HCT116 (cell line): ENCODE measurements around the gene KCNH2. TPM values are rescaled to one million over a fixed set of nuclear protein-coding genes. Genes with fewer than 3 reads are reported as not detected.

Source experiments
- ATAC-seq: fragments of 200-7000 bp; cut with Tn5 transposase; 2 replicates; pipeline ENCODE4 v1.9.1; 2020; ENCODE audit warnings: mild to moderate bottlenecking, moderate library complexity
- BruUV-seq: library from RNA; stranded (reverse); fragments of 400-500 nt; replicated peaks from 2 replicates; lab custom pipeline; 2021; lab: Mats Ljungman, UMichigan
- CTCF ChIA-PET: fragments of 300-600 bp; sonication (Branson Sonifier 250); formaldehyde crosslinking; loops from one replicate; lab custom pipeline; 2021; ENCODE audit warnings: antibody characterized with exemption; lab: Charles Lee
- POLR2A ChIA-PET: fragments of 300-600, 350-600 bp; sonication (Branson Sonifier 250); formaldehyde crosslinking; loops from one replicate; lab custom pipeline; 2021; ENCODE audit warnings: antibody characterized with exemption; lab: Charles Lee
- RAD21 ChIA-PET, 2 experiments: fragments of 300-600 bp; sonication (Branson Sonifier 250); formaldehyde crosslinking; loops; one replicate each; lab custom pipeline; 2023; ENCODE audit warnings: low total read pairs in 2 of 2; ENCODE audit not compliant: uncharacterized antibody in 2 of 2, unreplicated experiment in 2 of 2, low non-redundant PET in 1 of 2; lab: Charles Lee
- DNase-seq: peaks from one replicate; pipeline ENCODE4 v3.0.0-alpha.2; 2010; ENCODE audit warnings: low read depth, low spot score
- H2AFZ ChIP-seq: fragments of 200-600 bp; shearing (Covaris generic), sonication (generic); 2 replicates; pipeline ENCODE4 v1.6.1; 2017; ENCODE audit warnings: low read depth, mixed run types, mixed read lengths, antibody characterized with exemption, low read length; ENCODE audit not compliant: poor library complexity, severe bottlenecking
- H3K27ac ChIP-seq: 2 replicates; pipeline ENCODE4 v1.5.1; 2012; ENCODE audit warnings: low read depth, low read length
- H3K27me3 ChIP-seq: fragments of 200-600 bp; sonication (generic); 2 replicates; pipeline ENCODE4 v1.6.1; 2016; ENCODE audit warnings: mixed run types, low read length, mixed read lengths; ENCODE audit not compliant: insufficient read depth
- H3K36me3 ChIP-seq, 2 experiments: fragments of 200-500 bp in 1 of 2; fragments of 200-600 bp in 1 of 2; sonication (Bioruptor generic) in 1 of 2; sonication (generic) in 1 of 2; 2 replicates each; pipeline versions ENCODE4 v1.5.1 to v1.6.1; 2014 to 2016; ENCODE audit warnings: low read length in 2 of 2, inconsistent platforms in 1 of 2, mixed read lengths in 1 of 2, mixed run types in 1 of 2; ENCODE audit not compliant: insufficient read depth in 2 of 2, control insufficient read depth in 1 of 2
- H3K4me1 ChIP-seq, 2 experiments: fragments of 200-600 bp in 1 of 2; sonication (generic) in 1 of 2; 2 replicates each; pipeline versions ENCODE4 v1.5.1 to v1.6.1; 2012 to 2017; ENCODE audit warnings: low read length in 2 of 2, inconsistent platforms in 1 of 2, mild to moderate bottlenecking in 1 of 2, mixed read lengths in 1 of 2, mixed run types in 1 of 2, moderate library complexity in 1 of 2; ENCODE audit not compliant: insufficient read depth in 2 of 2, control insufficient read depth in 1 of 2
- H3K4me2 ChIP-seq: fragments of 200-600 bp; sonication (generic); 2 replicates; pipeline ENCODE4 v1.6.1; 2017; ENCODE audit warnings: mixed run types, low read length, mixed read lengths
- H3K4me3 ChIP-seq, 2 experiments: fragments of 200-600 bp in 1 of 2; sonication (generic) in 1 of 2; replicated peaks in 1 of 2; 2 replicates each; pipeline ENCODE4 v1.5.1; 2011 to 2016; ENCODE audit warnings: low read length in 2 of 2, control low read depth in 1 of 2, low read depth in 1 of 2, mild to moderate bottlenecking in 1 of 2, mixed read lengths in 1 of 2, mixed run types in 1 of 2
- H3K79me2 ChIP-seq: fragments of 200-600 bp; sonication (generic); 2 replicates; pipeline ENCODE4 v1.6.1; 2017; ENCODE audit warnings: mild to moderate bottlenecking, mixed run types, low read length, moderate library complexity, mixed read lengths; ENCODE audit not compliant: insufficient read depth
- H3K9ac ChIP-seq: fragments of 200-600 bp; sonication (generic); 2 replicates; pipeline ENCODE4 v1.6.1; 2016; ENCODE audit warnings: low read length, mixed read lengths
- H3K9me2 ChIP-seq: fragments of 200-600 bp; sonication (generic), shearing (Covaris generic); 2 replicates; pipeline ENCODE4 v1.6.1; 2017; ENCODE audit warnings: mixed run types, mild to moderate bottlenecking, moderate library complexity; ENCODE audit not compliant: insufficient read depth
- H3K9me3 ChIP-seq, 2 experiments: fragments of 200-500 bp in 1 of 2; fragments of 200-600 bp in 1 of 2; sonication (Bioruptor generic) in 1 of 2; sonication (generic) in 1 of 2; 2 replicates each; pipeline ENCODE4 v1.6.1; 2014 to 2017; ENCODE audit warnings: low read length in 2 of 2, mixed read lengths in 2 of 2, inconsistent platforms in 1 of 2, low read depth in 1 of 2, mild to moderate bottlenecking in 1 of 2, mixed run types in 1 of 2, moderate library complexity in 1 of 2; ENCODE audit not compliant: control insufficient read depth in 1 of 2, insufficient read depth in 1 of 2
- H4K20me1 ChIP-seq: fragments of 200-600 bp; sonication (generic), shearing (Covaris generic); 2 replicates; pipeline ENCODE4 v1.6.1; 2017; ENCODE audit warnings: mixed run types, mild to moderate bottlenecking, moderate library complexity; ENCODE audit not compliant: insufficient read depth
- CBX3 ChIP-seq: IDR thresholded peaks from 2 replicates; pipeline ENCODE4 v1.6.1; 2012; ENCODE audit warnings: low read depth
- EZH2phosphoT487 ChIP-seq: fragments of 200-600 bp; IDR thresholded peaks from 2 replicates; pipeline ENCODE4 v1.6.1; 2018; ENCODE audit warnings: antibody characterized with exemption, borderline replicate concordance
- FOSL1 ChIP-seq: IDR thresholded peaks from 2 replicates; pipeline ENCODE4 v1.6.1; 2012; ENCODE audit warnings: low read depth
- JUND ChIP-seq: IDR thresholded peaks from 2 replicates; pipeline ENCODE4 v1.6.1; 2012
- POLR2A ChIP-seq: IDR thresholded peaks from 2 replicates; pipeline ENCODE4 v1.7.0; 2011; ENCODE audit warnings: borderline replicate concordance; ENCODE audit not compliant: insufficient read depth, insufficient read length; ENCODE audit errors: extremely low read depth
- POLR2AphosphoS5 ChIP-seq: IDR thresholded peaks from 2 replicates; pipeline ENCODE4 v1.6.1; 2011; ENCODE audit warnings: mild to moderate bottlenecking, low read depth, low read length, moderate library complexity
- RAD21 ChIP-seq: IDR thresholded peaks from 2 replicates; pipeline ENCODE4 v1.6.1; 2012; ENCODE audit warnings: low read depth, mild to moderate bottlenecking
- SP1 ChIP-seq: IDR thresholded peaks from 2 replicates; pipeline ENCODE4 v1.6.1; 2012; ENCODE audit warnings: low read depth
- intact Hi-C: fragments of 100-400 bp; cut with micrococcal nuclease; formaldehyde crosslinking; loops from 2 replicates; pipeline ENCODE4 v1.10.0; 2022
- total RNA-seq: library from RNA; stranded (reverse); gene quantifications from one replicate; pipeline ENCODE4 v1.2.1, GENCODE V29; 2021; ENCODE audit not compliant: unreplicated experiment
- TF ChIP-seq, protein P1 (sequence below): IDR thresholded peaks from 2 replicates; pipeline ENCODE4 v1.6.1; 2012
- TF ChIP-seq, protein P2 (sequence below): IDR thresholded peaks from 2 replicates; pipeline ENCODE4 v1.6.1; 2011; ENCODE audit warnings: mild to moderate bottlenecking, low read length, moderate library complexity; ENCODE audit not compliant: insufficient replicate concordance; ENCODE audit errors: extremely low read depth
- TF ChIP-seq, protein P3 (sequence below), 3 experiments: fragments of 200-600 bp in 1 of 3; sonication (generic) in 1 of 3; IDR thresholded peaks in 2 of 3; conservative IDR thresholded peaks in 1 of 3; 2 replicates each; pipeline ENCODE4 v1.5.1; 2012 to 2017; ENCODE audit warnings: low read depth in 2 of 3, low read length in 2 of 3, antibody characterized with exemption in 1 of 3, borderline replicate concordance in 1 of 3, control low read depth in 1 of 3, mild to moderate bottlenecking in 1 of 3, mixed read lengths in 1 of 3, mixed run types in 1 of 3, moderate library complexity in 1 of 3; ENCODE audit not compliant: insufficient read depth in 1 of 3

The KCNH2 gene
- total RNA-seq, 1 experiment from 2014 or later, result 9.7 TPM

DNA sequence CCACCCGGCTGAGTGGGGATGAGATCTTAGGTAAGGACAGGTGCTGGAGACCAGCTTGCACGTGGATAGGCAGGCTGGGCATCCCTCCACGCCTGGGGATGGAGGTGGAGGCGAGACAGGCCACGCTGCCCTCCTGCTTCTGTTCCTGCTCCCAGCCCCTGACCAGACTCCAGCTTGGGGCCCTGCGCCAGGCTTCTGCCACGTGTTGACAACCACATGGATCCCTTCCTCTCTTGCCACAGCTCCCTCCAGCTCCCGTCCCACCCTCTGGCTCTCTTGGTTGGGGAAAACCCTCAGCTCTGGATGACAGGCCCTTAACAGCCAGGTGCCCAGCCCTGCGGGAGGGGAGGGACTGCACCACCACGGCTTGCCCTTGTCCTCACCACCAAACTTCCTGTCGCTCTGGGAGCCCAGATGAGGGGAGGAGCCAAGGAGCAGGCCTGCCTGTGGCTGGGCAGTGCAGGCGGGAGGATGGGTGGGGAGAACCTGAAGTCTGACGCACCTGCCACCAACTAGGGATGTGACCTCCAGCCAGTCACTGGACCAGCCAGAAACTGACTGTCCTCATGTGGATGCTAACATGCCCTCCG lies 36.0 kb downstream of the KCNH2 start:
- intact Hi-C loops, result no loop called here
- no peaks in the 10 kb centered on the region for H3K9me2 ChIP-seq
- ChIA-PET CTCF (no interaction called here), RAD21 (no interaction called here), POLR2A (no interaction called here)
- H3K27me3 ChIP-seq, result no peaks in the 10 kb centered on the region
- ATAC-seq (peak; percentile 69), DNase-seq (no peak)
- no TSS peak for BruUV-seq
- H2AFZ ChIP-seq, result no peak overlapping the region
- no peak overlapping the region for H3K27ac ChIP-seq
- H3K9ac ChIP-seq, result no peak overlapping the region
- H4K20me1 ChIP-seq, result no peaks in the 10 kb centered on the region
- H3K4me1 ChIP-seq, result peaks cover 3 to 11% of the 10 kb centered on the region in 2 experiments; a peak in 1 of 4 replicates
- no peaks in the 10 kb centered on the region for H3K36me3 ChIP-seq
- no peaks in the 10 kb centered on the region for H3K79me2 ChIP-seq
- TF ChIP-seq, protein P1, sequence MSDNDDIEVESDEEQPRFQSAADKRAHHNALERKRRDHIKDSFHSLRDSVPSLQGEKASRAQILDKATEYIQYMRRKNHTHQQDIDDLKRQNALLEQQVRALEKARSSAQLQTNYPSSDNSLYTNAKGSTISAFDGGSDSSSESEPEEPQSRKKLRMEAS, result no peak
- TF ChIP-seq, protein P2, sequence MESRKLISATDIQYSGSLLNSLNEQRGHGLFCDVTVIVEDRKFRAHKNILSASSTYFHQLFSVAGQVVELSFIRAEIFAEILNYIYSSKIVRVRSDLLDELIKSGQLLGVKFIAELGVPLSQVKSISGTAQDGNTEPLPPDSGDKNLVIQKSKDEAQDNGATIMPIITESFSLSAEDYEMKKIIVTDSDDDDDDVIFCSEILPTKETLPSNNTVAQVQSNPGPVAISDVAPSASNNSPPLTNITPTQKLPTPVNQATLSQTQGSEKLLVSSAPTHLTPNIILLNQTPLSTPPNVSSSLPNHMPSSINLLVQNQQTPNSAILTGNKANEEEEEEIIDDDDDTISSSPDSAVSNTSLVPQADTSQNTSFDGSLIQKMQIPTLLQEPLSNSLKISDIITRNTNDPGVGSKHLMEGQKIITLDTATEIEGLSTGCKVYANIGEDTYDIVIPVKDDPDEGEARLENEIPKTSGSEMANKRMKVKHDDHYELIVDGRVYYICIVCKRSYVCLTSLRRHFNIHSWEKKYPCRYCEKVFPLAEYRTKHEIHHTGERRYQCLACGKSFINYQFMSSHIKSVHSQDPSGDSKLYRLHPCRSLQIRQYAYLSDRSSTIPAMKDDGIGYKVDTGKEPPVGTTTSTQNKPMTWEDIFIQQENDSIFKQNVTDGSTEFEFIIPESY, result no peak
- no peak for TF ChIP-seq JUND
- TF ChIP-seq EZH2phosphoT487, result no peak
- TF ChIP-seq POLR2AphosphoS5, result no peak
- TF ChIP-seq CBX3, result no peak
- TF ChIP-seq SP1, result no peak
- TF ChIP-seq RAD21, result no peak
- no peak for TF ChIP-seq FOSL1
- no peak for TF ChIP-seq POLR2A
- TF ChIP-seq, protein P3, sequence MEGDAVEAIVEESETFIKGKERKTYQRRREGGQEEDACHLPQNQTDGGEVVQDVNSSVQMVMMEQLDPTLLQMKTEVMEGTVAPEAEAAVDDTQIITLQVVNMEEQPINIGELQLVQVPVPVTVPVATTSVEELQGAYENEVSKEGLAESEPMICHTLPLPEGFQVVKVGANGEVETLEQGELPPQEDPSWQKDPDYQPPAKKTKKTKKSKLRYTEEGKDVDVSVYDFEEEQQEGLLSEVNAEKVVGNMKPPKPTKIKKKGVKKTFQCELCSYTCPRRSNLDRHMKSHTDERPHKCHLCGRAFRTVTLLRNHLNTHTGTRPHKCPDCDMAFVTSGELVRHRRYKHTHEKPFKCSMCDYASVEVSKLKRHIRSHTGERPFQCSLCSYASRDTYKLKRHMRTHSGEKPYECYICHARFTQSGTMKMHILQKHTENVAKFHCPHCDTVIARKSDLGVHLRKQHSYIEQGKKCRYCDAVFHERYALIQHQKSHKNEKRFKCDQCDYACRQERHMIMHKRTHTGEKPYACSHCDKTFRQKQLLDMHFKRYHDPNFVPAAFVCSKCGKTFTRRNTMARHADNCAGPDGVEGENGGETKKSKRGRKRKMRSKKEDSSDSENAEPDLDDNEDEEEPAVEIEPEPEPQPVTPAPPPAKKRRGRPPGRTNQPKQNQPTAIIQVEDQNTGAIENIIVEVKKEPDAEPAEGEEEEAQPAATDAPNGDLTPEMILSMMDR (IDR thresholded peaks at IDR 0.05 in 2 of 3, conservative IDR thresholded peaks at IDR 0.05 in 1 of 3; ENCODE audit: borderline replicate concordance in 1 of 3, insufficient read depth in 1 of 3, low read depth in 2 of 3, low read length in 2 of 3), result no peak
- no peak overlapping the region for H3K4me2 ChIP-seq
- H3K9me3 ChIP-seq, result no peaks in the 10 kb centered on the region
- no peak overlapping the region for H3K4me3 ChIP-seq
